Liver (tissue), 3 donors: ENCODE data around the gene NADSYN1.

ENCODE experiments used
- CTCF ChIP-seq: fragments of 150-350 bp; IDR thresholded peaks from 2 replicates; pipeline ENCODE4 v1.5.1; 2017; ENCODE audit warnings: improper control_type of control experiment, low read depth, low read length; ENCODE audit not compliant: missing input control
- GABPA ChIP-seq, 2 donors: IDR thresholded peaks in 1 of 2; conservative IDR thresholded peaks in 1 of 2; 2 replicates each; pipeline ENCODE4 v1.6.1; 2016; ENCODE audit warnings: antibody characterized with exemption in 2 of 2, mild to moderate bottlenecking in 1 of 2, moderate library complexity in 1 of 2
- HNF4A ChIP-seq, 2 donors: conservative IDR thresholded peaks; 2 replicates each; pipeline ENCODE4 v1.6.1; 2016; ENCODE audit warnings: antibody characterized with exemption in 2 of 2, mild to moderate bottlenecking in 2 of 2
- JUND ChIP-seq, 2 donors: IDR thresholded peaks; 2 replicates each; pipeline ENCODE4 v1.6.1; 2016; ENCODE audit warnings: antibody characterized with exemption in 2 of 2
- MAX ChIP-seq: IDR thresholded peaks from 2 replicates; pipeline ENCODE4 v1.6.1; 2016; ENCODE audit warnings: antibody characterized with exemption
- RAD21 ChIP-seq, 2 donors: IDR thresholded peaks; 2 replicates each; pipeline ENCODE4 v1.6.1; 2016; ENCODE audit warnings: antibody characterized with exemption in 2 of 2, mild to moderate bottlenecking in 2 of 2
- REST ChIP-seq: IDR thresholded peaks from 2 replicates; pipeline ENCODE4 v1.6.1; 2016; ENCODE audit warnings: antibody characterized with exemption, mild to moderate bottlenecking
- RXRA ChIP-seq, 2 donors: IDR thresholded peaks; 2 replicates each; pipeline ENCODE4 v1.6.1; 2017 to 2018; ENCODE audit warnings: antibody characterized with exemption in 2 of 2, mild to moderate bottlenecking in 1 of 2
- TAF1 ChIP-seq: conservative IDR thresholded peaks from 2 replicates; pipeline ENCODE4 v1.6.1; 2016; ENCODE audit warnings: antibody characterized with exemption, mild to moderate bottlenecking
- YY1 ChIP-seq: IDR thresholded peaks from 2 replicates; pipeline ENCODE4 v1.6.1; 2016; ENCODE audit warnings: antibody characterized with exemption, mild to moderate bottlenecking
- TF ChIP-seq, protein P1 (sequence below): IDR thresholded peaks from 2 replicates; pipeline ENCODE4 v1.6.1; 2016; ENCODE audit warnings: antibody characterized with exemption
- donor health status: healthy.
- donor health status: healthy.

DNA sequence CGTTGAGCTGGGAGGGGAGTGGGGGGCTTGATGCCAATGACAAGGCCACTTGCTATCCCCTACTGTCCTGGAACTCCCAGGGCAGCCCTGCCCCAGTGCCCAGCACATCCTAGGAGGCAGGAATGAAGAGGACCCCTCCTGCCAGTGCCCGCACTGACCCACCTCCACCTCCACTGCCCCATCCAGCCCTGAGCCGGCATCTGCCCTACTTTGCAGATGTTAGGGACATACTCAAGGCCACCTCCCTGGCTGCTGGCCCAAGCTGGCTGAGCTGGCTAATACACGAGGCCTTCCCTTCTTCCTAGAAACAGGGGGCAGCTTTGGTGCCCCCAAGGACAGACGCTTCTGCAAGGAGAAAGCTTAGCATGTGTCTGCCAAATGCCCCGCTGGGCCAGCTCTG lies 15.6 kb upstream of the NADSYN1 start:
- no peak for TF ChIP-seq CTCF
- TF ChIP-seq MAX, result no peak
- no peak for TF ChIP-seq RXRA (IDR thresholded peaks at IDR 0.05)
- TF ChIP-seq TAF1, result no peak
- no peak for TF ChIP-seq RAD21 (IDR thresholded peaks at IDR 0.05)
- no peak for TF ChIP-seq HNF4A (conservative IDR thresholded peaks at IDR 0.05)
- TF ChIP-seq REST, result no peak
- no peak for TF ChIP-seq GABPA (IDR thresholded peaks at IDR 0.05 in 1 of 2, conservative IDR thresholded peaks at IDR 0.05 in 1 of 2)
- TF ChIP-seq YY1, result no peak
- TF ChIP-seq, protein P1, sequence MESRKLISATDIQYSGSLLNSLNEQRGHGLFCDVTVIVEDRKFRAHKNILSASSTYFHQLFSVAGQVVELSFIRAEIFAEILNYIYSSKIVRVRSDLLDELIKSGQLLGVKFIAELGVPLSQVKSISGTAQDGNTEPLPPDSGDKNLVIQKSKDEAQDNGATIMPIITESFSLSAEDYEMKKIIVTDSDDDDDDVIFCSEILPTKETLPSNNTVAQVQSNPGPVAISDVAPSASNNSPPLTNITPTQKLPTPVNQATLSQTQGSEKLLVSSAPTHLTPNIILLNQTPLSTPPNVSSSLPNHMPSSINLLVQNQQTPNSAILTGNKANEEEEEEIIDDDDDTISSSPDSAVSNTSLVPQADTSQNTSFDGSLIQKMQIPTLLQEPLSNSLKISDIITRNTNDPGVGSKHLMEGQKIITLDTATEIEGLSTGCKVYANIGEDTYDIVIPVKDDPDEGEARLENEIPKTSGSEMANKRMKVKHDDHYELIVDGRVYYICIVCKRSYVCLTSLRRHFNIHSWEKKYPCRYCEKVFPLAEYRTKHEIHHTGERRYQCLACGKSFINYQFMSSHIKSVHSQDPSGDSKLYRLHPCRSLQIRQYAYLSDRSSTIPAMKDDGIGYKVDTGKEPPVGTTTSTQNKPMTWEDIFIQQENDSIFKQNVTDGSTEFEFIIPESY, result no peak
- no peak for TF ChIP-seq JUND (IDR thresholded peaks at IDR 0.05)
